Natural killer cell (primary cell): ENCODE data around the gene ACSM6. TPM values are rescaled to one million over a fixed set of nuclear protein-coding genes. Genes with fewer than 3 reads are reported as not detected.
A peak's percentile ranks its signal among the peaks of the same experiment; 100 is the strongest.

Experiments used
- ATAC-seq, 3 donors: fragments of 150-1000 bp in 2 of 3; fragments of 200-7000 bp in 1 of 3; cut with Tn5 transposase; 1 replicate in 1 of 3; 2 replicates in 2 of 3; pipeline ENCODE4 v1.10.0; 2021; ENCODE audit warnings: mild to moderate bottlenecking in 2 of 3, moderate library complexity in 2 of 3
- DNase-seq, 2 donors: peaks; one replicate each; pipeline versions ENCODE4 v3.0.0 to v3.0.0-alpha.2; 2013 to 2021; ENCODE audit warnings: mixed read lengths in 1 of 2
- H3K27ac ChIP-seq: one replicate; pipeline ENCODE4 v1.5.1; 2013; ENCODE audit warnings: mild to moderate bottlenecking, low read length
- H3K27me3 ChIP-seq: one replicate; pipeline ENCODE4 v1.6.1; 2013; ENCODE audit warnings: low read length; ENCODE audit not compliant: control insufficient read depth, insufficient read depth
- H3K36me3 ChIP-seq: one replicate; pipeline ENCODE4 v1.6.1; 2013; ENCODE audit warnings: low read length; ENCODE audit not compliant: control insufficient read depth, insufficient read depth
- H3K4me1 ChIP-seq: one replicate; pipeline ENCODE4 v1.6.1; 2013; ENCODE audit warnings: low read length; ENCODE audit not compliant: control insufficient read depth, insufficient read depth
- H3K4me3 ChIP-seq: one replicate; pipeline ENCODE4 v1.5.1; 2013; ENCODE audit warnings: low read length
- H3K9me3 ChIP-seq: one replicate; pipeline ENCODE4 v1.6.1; 2013; ENCODE audit warnings: low read length; ENCODE audit not compliant: control insufficient read depth, insufficient read depth
- H3K27ac Mint-ChIP-seq, 2 donors: one replicate each; pipeline ENCODE4 v1.8.0; 2022; ENCODE audit warnings: mild to moderate bottlenecking in 2 of 2, mixed read lengths in 2 of 2, moderate library complexity in 1 of 2
- H3K27me3 Mint-ChIP-seq, 2 donors: one replicate each; pipeline ENCODE4 v1.8.0; 2022; ENCODE audit warnings: low read depth in 2 of 2, mixed read lengths in 2 of 2
- H3K36me3 Mint-ChIP-seq: one replicate; pipeline ENCODE4 v1.8.0; 2022; ENCODE audit warnings: mixed read lengths
- H3K4me1 Mint-ChIP-seq, 2 donors: one replicate each; pipeline ENCODE4 v1.8.0; 2022; ENCODE audit warnings: mixed read lengths in 2 of 2
- H3K4me3 Mint-ChIP-seq: one replicate; pipeline ENCODE4 v1.8.0; 2022; ENCODE audit warnings: mild to moderate bottlenecking, moderate library complexity, mixed read lengths
- H3K9me3 Mint-ChIP-seq, 2 donors: one replicate each; pipeline ENCODE4 v1.8.0; 2022; ENCODE audit warnings: mixed read lengths in 2 of 2
- WGBS: methylation state at CpG from one replicate; pipeline ENCODE4 v1.1.7; 2013; ENCODE audit warnings: missing lambda C conversion rate; ENCODE audit not compliant: insufficient coverage; 5-methylcytosine and 5-hydroxymethylcytosine counted together
- intact Hi-C: fragments of 100-400 bp; cut with micrococcal nuclease; formaldehyde crosslinking; loops from one replicate; pipeline ENCODE4 v1.14.2; 2022
- total RNA-seq, 4 donors: library from RNA; stranded (reverse); fragments of 120-200 nt in 1 of 4; gene quantifications; one replicate each; pipeline versions ENCODE4 v1.2.3 to v1.2.4, GENCODE V29; 2013 to 2022
- TF ChIP-seq, protein P1 (sequence below): fragments of 200-600 bp; IDR thresholded peaks from one replicate; pipeline ENCODE4 v1.8.0; 2022; ENCODE audit warnings: antibody characterized with exemption

ACSM6 gene
- total RNA-seq, 3 donors from 2014 or later (not counting 1 experiment from before 2014, with no cell fraction given): not detected

DNA sequence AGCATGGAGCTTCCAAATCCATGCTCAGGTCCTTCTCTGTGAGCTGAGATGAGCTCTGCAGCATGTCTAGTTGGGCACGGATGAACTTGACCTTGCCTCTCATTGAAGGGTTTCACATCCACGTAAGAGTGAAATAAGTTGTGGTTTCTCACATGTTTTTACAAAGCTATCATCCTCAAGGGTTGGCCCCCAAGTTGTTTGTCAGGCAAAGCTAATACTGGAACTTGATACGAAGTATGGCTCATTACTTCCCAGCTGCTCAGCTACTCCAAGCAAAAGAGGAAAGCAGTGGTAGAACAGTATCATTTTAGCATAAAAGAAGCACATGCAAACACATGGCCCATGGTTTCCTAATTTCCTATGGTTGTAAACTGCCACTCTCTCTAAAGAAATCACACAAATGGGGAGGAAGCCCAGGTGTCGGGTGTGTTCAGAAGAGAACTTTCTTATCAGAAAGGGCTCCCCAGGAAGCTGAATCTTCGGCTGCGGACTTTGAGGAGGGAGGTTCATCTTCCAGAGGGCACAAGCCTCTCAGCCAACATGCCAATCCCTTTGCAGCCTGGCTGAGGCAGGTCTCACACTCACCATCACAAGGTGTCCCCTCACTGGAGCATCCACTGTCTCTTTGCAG, 51.5 kb downstream of the ACSM6 start:
- Mint-ChIP-seq H3K27me3 (no peaks in the 10 kb centered on the region), H3K4me1 (no peaks in the 10 kb centered on the region), H3K9me3 (no peaks in the 10 kb centered on the region), H3K27ac (no peak overlapping the region), H3K4me3 (no peak overlapping the region), H3K36me3 (no peaks in the 10 kb centered on the region)
- H3K27ac ChIP-seq: no peak overlapping the region
- H3K9me3 ChIP-seq: no peaks in the 10 kb centered on the region
- WGBS: 41% methylated on average over 6 of the region's 6 CpGs
- DNase-seq: no peak
- H3K4me3 ChIP-seq: no peak overlapping the region
- H3K27me3 ChIP-seq: no peaks in the 10 kb centered on the region
- ATAC-seq: no peak
- intact Hi-C loops: loop anchor here (1.0 kb wide), 1 partner anchor 118 kb away; no protein-coding TSS in a partner anchor
- no peaks in the 10 kb centered on the region for H3K4me1 ChIP-seq
- TF ChIP-seq, protein P1, sequence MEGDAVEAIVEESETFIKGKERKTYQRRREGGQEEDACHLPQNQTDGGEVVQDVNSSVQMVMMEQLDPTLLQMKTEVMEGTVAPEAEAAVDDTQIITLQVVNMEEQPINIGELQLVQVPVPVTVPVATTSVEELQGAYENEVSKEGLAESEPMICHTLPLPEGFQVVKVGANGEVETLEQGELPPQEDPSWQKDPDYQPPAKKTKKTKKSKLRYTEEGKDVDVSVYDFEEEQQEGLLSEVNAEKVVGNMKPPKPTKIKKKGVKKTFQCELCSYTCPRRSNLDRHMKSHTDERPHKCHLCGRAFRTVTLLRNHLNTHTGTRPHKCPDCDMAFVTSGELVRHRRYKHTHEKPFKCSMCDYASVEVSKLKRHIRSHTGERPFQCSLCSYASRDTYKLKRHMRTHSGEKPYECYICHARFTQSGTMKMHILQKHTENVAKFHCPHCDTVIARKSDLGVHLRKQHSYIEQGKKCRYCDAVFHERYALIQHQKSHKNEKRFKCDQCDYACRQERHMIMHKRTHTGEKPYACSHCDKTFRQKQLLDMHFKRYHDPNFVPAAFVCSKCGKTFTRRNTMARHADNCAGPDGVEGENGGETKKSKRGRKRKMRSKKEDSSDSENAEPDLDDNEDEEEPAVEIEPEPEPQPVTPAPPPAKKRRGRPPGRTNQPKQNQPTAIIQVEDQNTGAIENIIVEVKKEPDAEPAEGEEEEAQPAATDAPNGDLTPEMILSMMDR: no peak
- H3K36me3 ChIP-seq: no peaks in the 10 kb centered on the region

DNA sequence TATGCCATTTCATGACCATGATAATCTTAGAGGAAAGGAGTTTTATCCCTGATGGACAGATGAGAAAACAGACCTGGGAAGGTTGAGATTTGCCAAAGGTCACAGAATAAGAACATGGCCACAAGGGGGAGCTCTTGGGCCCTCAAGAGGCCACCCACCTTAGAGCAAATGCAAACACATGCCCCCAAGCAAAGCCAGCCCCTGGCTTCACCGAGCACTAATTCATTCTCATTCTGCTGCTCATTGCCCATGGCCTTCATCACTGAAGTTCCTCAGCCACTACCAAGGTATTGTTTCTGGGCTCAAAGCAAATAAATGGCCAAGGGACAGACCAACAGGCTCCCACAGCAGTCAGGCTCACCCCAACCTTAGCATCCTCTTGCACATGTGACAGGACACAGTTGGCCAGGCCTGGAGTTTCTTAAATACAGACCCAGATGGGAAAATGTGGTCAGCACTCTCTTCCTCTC, 52.6 kb downstream of the ACSM6 start:
- Mint-ChIP-seq H3K36me3 (no peaks in the 10 kb centered on the region), H3K4me1 (no peaks in the 10 kb centered on the region), H3K27me3 (no peaks in the 10 kb centered on the region), H3K4me3 (no peak overlapping the region), H3K9me3 (no peaks in the 10 kb centered on the region), H3K27ac (no peak overlapping the region)
- Histone ChIP-seq H3K4me1 (no peaks in the 10 kb centered on the region), H3K27me3 (no peaks in the 10 kb centered on the region), H3K36me3 (no peaks in the 10 kb centered on the region), H3K4me3 (no peak overlapping the region), H3K9me3 (no peaks in the 10 kb centered on the region), H3K27ac (no peak overlapping the region)
- DNase-seq (peak; percentile 50 to 81), ATAC-seq (peak; percentile 58 to 86 (median 72))
- WGBS: 23% methylated on average over 1 of the region's 1 CpG
- intact Hi-C loops: loop anchor here (1.0 kb wide), 1 partner anchor 117 kb away; no protein-coding TSS in a partner anchor
- TF ChIP-seq, protein P1: peak; percentile 79

GRCh38 chr10:95247200-95247880, 53.3 kb downstream of the ACSM6 start:
- intact Hi-C loops: no loop called here
- no peak overlapping the region for H3K4me3 ChIP-seq
- Mint-ChIP-seq H3K27me3 (no peaks in the 10 kb centered on the region), H3K36me3 (no peaks in the 10 kb centered on the region), H3K27ac (no peak overlapping the region), H3K4me3 (no peak overlapping the region), H3K9me3 (no peaks in the 10 kb centered on the region), H3K4me1 (no peaks in the 10 kb centered on the region)
- no peaks in the 10 kb centered on the region for H3K9me3 ChIP-seq
- H3K27ac ChIP-seq: no peak overlapping the region
- DNase-seq (no peak), ATAC-seq (no peak)
- TF ChIP-seq, protein P1: no peak
- H3K27me3 ChIP-seq: no peaks in the 10 kb centered on the region
- H3K4me1 ChIP-seq: no peaks in the 10 kb centered on the region
- H3K36me3 ChIP-seq: no peaks in the 10 kb centered on the region
- 95% methylated on average over 6 of the region's 6 CpGs for whole genome bisulfite sequencing
